ENCODE data around the gene BDKRB2. TPM values are rescaled to one million over a fixed set of nuclear protein-coding genes. Genes with fewer than 3 reads are reported as not detected.

Gene BDKRB2
- total and polyA plus RNA-seq, 2 of the 13 experiments (the other 11 are each of a cell fraction or from before 2014, with no cell fraction given), result 0.03 TPM; not detected in 1

DNA sequence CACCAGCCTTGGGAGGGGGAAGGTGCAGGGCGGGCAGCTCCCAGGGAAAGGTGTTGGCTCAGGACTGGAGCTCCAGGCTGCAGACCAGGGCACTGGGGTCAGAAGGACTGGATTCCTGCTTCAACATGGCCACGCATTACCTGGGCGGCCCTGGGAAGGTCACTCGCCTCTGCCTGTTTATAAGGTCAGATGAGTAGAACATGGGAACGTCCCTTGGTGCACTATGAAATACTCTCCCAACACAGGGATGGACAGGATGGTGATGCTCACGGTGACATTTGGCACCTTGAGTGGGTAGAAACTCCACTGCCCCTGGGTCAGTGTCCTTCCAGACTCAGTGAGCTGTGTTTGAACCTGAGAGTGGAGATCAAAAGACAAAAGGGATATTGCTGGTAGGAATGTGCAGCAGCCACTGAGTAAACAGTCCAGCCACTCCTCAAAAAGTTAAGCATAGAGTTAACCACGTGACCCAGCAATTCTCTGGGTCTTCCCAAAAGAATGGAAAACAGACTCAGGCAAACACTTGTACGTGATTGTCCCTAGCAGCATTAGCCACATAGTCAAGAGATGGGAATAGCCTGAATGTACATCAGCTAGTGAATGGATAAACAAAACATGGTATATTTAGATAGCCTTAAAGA is 9.1 kb upstream of the BDKRB2 start:
- no peaks in the 10 kb centered on the region for H3K79me2 ChIP-seq (ENCODE audit: insufficient read depth, low read length)
- peak; percentile 81 for FAIRE-seq
- in situ Hi-C loops (cut with HindIII; ENCODE audit: extremely low pct_ligation_motif_present, low pct_unique_long_range_greater_than_20kb), result no loop called here
- no peak overlapping the region for H2AFZ ChIP-seq (ENCODE audit: low read length)
- DNase-seq (ENCODE audit: low spot score), result peak; percentile 80
- ChIA-PET POLR2A (no interaction called here), CTCF (ENCODE audit: low intra/inter-chr PET ratio, low total read pairs) (no interaction called here)
- BruUV-seq (replicated peaks), result no TSS peak
- 0% methylated on average over 4 of the region's 8 CpGs for WGBS (ENCODE audit: low lambda C conversion rate)
- H4K20me1 ChIP-seq (ENCODE audit: insufficient read depth, low read length), result no peaks in the 10 kb centered on the region
- H3K4me2 ChIP-seq (ENCODE audit: low read depth, low read length), result peak overlapping the region; percentile 58
- peak; percentile 80 for ATAC-seq
- peaks cover 28% of the 10 kb centered on the region for H3K4me1 ChIP-seq (ENCODE audit: insufficient read depth, low read length)
- H3K27ac ChIP-seq (ENCODE audit: extremely low read length, insufficient read depth, low read length), result peak overlapping the region; percentile 17
- peaks cover 0 to 3% of the 10 kb centered on the region in 2 experiments; a peak in 2 of 5 replicates for H3K27me3 ChIP-seq (ENCODE audit: control insufficient read depth in 1 of 2, insufficient read depth in 2 of 2, low read length in 2 of 2)
- H3K9ac ChIP-seq (ENCODE audit: insufficient read depth, low read depth, low read length), result no peak overlapping the region
- no peaks in the 10 kb centered on the region for H3K36me3 ChIP-seq (replicated peaks in 1 of 2; ENCODE audit: control insufficient read depth in 1 of 2, insufficient read depth in 2 of 2, low read length in 2 of 2)
- no peak overlapping the region; a peak in 1 of 6 replicates for H3K4me3 ChIP-seq (replicated peaks in 1 of 3; ENCODE audit: insufficient read depth in 1 of 3, low read depth in 2 of 3, low read length in 3 of 3)
- intact Hi-C loops (cut with micrococcal nuclease; ENCODE audit: unreplicated experiment), result no loop called here
- no peaks in the 10 kb centered on the region for H3K9me3 ChIP-seq (ENCODE audit: low read length)
- TF ChIP-seq LCORL (IDR thresholded peaks at IDR 0.05) (no peak), LCORL (CRISPR knock-in tag; IDR thresholded peaks at IDR 0.05) (peak; percentile 31; the same call in 1 of the 2 replicates), CCAR2 (optimal IDR thresholded peaks at IDR 0.05; ENCODE audit: low read depth, low read length) (no peak), ZEB1 (IDR thresholded peaks at IDR 0.05; ENCODE audit: insufficient replicate concordance, low read depth) (no peak), SATB2 (CRISPR knock-in tag; IDR thresholded peaks at IDR 0.05) (no peak), YEATS4 (CRISPR knock-in tag; IDR thresholded peaks at IDR 0.05; ENCODE audit: borderline replicate concordance) (no peak), ZNF563 (CRISPR knock-in tag; IDR thresholded peaks at IDR 0.05) (no peak), SP140L (CRISPR knock-in tag; IDR thresholded peaks at IDR 0.05; ENCODE audit: borderline replicate concordance) (no peak), ZNF460 (CRISPR knock-in tag; IDR thresholded peaks at IDR 0.05; ENCODE audit: borderline replicate concordance) (no peak), GTF3A (CRISPR knock-in tag; conservative IDR thresholded peaks at IDR 0.05) (no peak), SNAI1 (CRISPR knock-in tag; IDR thresholded peaks at IDR 0.05; ENCODE audit: borderline replicate concordance) (no peak)
- TF ChIP-seq, protein P1, sequence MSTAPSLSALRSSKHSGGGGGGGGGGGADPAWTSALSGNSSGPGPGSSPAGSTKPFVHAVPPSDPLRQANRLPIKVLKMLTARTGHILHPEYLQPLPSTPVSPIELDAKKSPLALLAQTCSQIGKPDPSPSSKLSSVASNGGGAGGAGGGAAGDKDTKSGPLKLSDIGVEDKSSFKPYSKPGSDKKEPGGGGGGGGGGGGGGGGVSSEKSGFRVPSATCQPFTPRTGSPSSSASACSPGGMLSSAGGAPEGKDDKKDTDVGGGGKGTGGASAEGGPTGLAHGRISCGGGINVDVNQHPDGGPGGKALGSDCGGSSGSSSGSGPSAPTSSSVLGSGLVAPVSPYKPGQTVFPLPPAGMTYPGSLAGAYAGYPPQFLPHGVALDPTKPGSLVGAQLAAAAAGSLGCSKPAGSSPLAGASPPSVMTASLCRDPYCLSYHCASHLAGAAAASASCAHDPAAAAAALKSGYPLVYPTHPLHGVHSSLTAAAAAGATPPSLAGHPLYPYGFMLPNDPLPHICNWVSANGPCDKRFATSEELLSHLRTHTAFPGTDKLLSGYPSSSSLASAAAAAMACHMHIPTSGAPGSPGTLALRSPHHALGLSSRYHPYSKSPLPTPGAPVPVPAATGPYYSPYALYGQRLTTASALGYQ (CRISPR knock-in tag; IDR thresholded peaks at IDR 0.05), result peak; percentile 34; the same call in 1 of the 2 replicates
- TF ChIP-seq, protein P2, sequence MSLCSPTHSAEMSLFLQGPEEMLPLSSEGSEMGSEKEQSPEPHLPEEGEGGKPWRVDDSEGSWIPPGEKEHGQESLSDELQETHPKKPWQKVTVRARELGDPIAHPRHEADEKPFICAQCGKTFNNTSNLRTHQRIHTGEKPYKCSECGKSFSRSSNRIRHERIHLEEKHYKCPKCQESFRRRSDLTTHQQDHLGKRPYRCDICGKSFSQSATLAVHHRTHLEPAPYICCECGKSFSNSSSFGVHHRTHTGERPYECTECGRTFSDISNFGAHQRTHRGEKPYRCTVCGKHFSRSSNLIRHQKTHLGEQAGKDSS (CRISPR knock-in tag; IDR thresholded peaks at IDR 0.05; ENCODE audit: borderline replicate concordance, low read depth), result no peak
- TF ChIP-seq, protein P3, sequence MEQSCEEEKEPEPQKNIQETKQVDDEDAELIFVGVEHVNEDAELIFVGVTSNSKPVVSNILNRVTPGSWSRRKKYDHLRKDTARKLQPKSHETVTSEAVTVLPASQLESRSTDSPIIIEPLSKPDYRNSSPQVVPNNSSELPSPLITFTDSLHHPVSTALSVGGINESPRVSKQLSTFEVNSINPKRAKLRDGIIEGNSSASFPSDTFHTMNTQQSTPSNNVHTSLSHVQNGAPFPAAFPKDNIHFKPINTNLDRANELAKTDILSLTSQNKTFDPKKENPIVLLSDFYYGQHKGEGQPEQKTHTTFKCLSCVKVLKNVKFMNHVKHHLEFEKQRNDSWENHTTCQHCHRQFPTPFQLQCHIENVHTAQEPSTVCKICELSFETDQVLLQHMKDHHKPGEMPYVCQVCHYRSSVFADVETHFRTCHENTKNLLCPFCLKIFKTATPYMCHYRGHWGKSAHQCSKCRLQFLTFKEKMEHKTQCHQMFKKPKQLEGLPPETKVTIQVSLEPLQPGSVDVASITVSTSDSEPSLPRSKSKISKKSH (CRISPR knock-in tag; IDR thresholded peaks at IDR 0.05; ENCODE audit: borderline replicate concordance), result no peak
- TF ChIP-seq, protein P4, sequence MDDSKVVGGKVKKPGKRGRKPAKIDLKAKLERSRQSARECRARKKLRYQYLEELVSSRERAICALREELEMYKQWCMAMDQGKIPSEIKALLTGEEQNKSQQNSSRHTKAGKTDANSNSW (CRISPR knock-in tag; IDR thresholded peaks at IDR 0.05; ENCODE audit: borderline replicate concordance), result no peak
- TF ChIP-seq, protein P5, sequence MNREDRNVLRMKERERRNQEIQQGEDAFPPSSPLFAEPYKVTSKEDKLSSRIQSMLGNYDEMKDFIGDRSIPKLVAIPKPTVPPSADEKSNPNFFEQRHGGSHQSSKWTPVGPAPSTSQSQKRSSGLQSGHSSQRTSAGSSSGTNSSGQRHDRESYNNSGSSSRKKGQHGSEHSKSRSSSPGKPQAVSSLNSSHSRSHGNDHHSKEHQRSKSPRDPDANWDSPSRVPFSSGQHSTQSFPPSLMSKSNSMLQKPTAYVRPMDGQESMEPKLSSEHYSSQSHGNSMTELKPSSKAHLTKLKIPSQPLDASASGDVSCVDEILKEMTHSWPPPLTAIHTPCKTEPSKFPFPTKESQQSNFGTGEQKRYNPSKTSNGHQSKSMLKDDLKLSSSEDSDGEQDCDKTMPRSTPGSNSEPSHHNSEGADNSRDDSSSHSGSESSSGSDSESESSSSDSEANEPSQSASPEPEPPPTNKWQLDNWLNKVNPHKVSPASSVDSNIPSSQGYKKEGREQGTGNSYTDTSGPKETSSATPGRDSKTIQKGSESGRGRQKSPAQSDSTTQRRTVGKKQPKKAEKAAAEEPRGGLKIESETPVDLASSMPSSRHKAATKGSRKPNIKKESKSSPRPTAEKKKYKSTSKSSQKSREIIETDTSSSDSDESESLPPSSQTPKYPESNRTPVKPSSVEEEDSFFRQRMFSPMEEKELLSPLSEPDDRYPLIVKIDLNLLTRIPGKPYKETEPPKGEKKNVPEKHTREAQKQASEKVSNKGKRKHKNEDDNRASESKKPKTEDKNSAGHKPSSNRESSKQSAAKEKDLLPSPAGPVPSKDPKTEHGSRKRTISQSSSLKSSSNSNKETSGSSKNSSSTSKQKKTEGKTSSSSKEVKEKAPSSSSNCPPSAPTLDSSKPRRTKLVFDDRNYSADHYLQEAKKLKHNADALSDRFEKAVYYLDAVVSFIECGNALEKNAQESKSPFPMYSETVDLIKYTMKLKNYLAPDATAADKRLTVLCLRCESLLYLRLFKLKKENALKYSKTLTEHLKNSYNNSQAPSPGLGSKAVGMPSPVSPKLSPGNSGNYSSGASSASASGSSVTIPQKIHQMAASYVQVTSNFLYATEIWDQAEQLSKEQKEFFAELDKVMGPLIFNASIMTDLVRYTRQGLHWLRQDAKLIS (CRISPR knock-in tag; IDR thresholded peaks at IDR 0.05), result no peak
